ENCODE results near the gene OTUD3.

Gene OTUD3

GRCh38 chr1:19955534-19956170 lies 73.5 kb downstream of the OTUD3 start:
- DNase-seq = no peak

GRCh38 chr1:19957779-19958178 lies 75.6 kb downstream of the OTUD3 start:
- no peak for DNase-seq

DNA sequence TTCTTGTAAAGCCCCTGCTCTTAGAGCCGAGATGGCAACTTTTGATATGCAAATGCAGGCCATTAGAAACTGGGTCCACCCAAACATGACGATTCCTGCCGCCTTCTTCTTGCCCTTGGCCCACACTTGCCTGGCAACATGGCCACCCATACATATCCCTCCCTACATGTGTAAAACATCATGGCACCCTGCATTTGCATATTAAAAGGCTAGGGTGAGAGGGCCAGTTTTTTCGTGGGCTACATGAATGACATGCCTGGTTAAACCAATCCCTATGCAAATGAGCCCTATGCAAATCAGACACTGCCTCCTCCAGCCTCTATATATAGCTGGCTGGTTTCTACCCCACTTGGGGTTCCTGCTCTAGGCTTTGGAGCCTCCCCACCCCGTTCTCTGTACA lies 78.4 kb downstream of the OTUD3 start:
- DNase-seq = no peak
